Measurements from ENCODE around the gene JMJD6.
"Not testable (repeated sequence)": the region's sequence is repeated elsewhere in the genome, so short reads cannot be mapped to it uniquely, and the experiment has no call there.

Gene JMJD6

GRCh38 chr17:76742958-76743357 lies 16.6 kb upstream of the JMJD6 start:
- no peak for TF ChIP-seq CTCF (IDR thresholded peaks at IDR 0.05; ENCODE audit: low read depth, low read length)
- H3K4me3 ChIP-seq (ENCODE audit: low read depth, low read length): no peak overlapping the region

- H3K4me3 ChIP-seq (ENCODE audit: low read depth, low read length): no peak overlapping the region
Measured at GRCh38 chr17:76740329-76741118, 14.1 kb upstream of the JMJD6 start.

GRCh38 chr17:76739568-76740115 lies 13.2 kb upstream of the JMJD6 start:
- not testable (repeated sequence) for H3K4me3 ChIP-seq (ENCODE audit: low read depth, low read length)

More at GRCh38 chr17:76740329-76741118, 14.1 kb upstream of the JMJD6 start:
- TF ChIP-seq CTCF (IDR thresholded peaks at IDR 0.05; ENCODE audit: low read depth, low read length): no peak

GRCh38 chr17:76738468-76738850 lies 12.1 kb upstream of the JMJD6 start:
- no peak for TF ChIP-seq CTCF (IDR thresholded peaks at IDR 0.05; ENCODE audit: low read depth, low read length)
- H3K4me3 ChIP-seq (ENCODE audit: low read depth, low read length): peak overlapping the region; percentile 95

- no peak for TF ChIP-seq CTCF (IDR thresholded peaks at IDR 0.05; ENCODE audit: low read depth, low read length)
- peak within 1 kb of the TSS; percentile 95 for H3K4me3 ChIP-seq (ENCODE audit: low read depth, low read length)
Measured at GRCh38 chr17:76737676-76738467, 11.5 kb upstream of the JMJD6 start, which contains the start of gene MFSD11. TSS of gene MFSD11 (plus strand) at chr17:76738119. CDS start at chr17:76738353, 234 bp downstream.

GRCh38 chr17:76737082-76737675 lies 10.8 kb upstream of the JMJD6 start, which contains the start of gene SRSF2:
TSS of gene SRSF2 (minus strand) at chr17:76737331. CDS start at chr17:76737160, 171 bp downstream.
- H3K4me3 ChIP-seq (ENCODE audit: low read depth, low read length): peak within 1 kb of the TSS; percentile 95
- no peak for TF ChIP-seq CTCF (IDR thresholded peaks at IDR 0.05; ENCODE audit: low read depth, low read length)

- H3K4me3 ChIP-seq (ENCODE audit: low read depth, low read length): peak overlapping the region; percentile 95
- TF ChIP-seq CTCF (IDR thresholded peaks at IDR 0.05; ENCODE audit: low read depth, low read length): peak; percentile 14; the same call in 1 of the 2 replicates
Measured at GRCh38 chr17:76736349-76737081, 10.1 kb upstream of the JMJD6 start.

All from WI38 (cell line).